GM19467 (cell line): ENCODE data around the gene AMPD2.
A peak's percentile ranks its signal among the peaks of the same experiment; 100 is the strongest.

Experiments
- ATAC-seq: cut with Tn5 transposase; IDR thresholded peaks from one replicate; pipeline ENCODE4 v1.9.1; 2021; ENCODE audit warnings: mild to moderate bottlenecking, moderate library complexity; ENCODE audit not compliant: unreplicated experiment

The AMPD2 gene

DNA sequence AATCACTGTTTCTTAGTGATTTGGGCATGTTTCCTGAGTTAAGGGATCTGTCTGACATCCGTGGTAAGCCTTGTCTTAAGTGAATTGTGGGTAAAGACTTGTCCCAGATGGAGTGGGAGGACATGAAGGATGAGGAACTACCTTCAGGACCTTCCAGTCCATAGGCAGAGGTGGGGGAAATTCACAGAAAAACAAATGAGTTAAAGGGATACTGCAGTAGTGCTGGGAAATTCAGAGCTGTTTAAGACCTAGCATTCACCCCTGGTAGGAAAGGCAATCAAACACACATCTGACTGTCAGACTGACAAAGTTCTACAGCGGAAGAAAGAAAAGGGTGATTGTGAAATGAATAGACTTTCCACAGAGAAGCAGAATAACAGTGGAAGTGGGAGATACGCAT, 3.2 kb upstream of the AMPD2 start:
- no peak for ATAC-seq

DNA sequence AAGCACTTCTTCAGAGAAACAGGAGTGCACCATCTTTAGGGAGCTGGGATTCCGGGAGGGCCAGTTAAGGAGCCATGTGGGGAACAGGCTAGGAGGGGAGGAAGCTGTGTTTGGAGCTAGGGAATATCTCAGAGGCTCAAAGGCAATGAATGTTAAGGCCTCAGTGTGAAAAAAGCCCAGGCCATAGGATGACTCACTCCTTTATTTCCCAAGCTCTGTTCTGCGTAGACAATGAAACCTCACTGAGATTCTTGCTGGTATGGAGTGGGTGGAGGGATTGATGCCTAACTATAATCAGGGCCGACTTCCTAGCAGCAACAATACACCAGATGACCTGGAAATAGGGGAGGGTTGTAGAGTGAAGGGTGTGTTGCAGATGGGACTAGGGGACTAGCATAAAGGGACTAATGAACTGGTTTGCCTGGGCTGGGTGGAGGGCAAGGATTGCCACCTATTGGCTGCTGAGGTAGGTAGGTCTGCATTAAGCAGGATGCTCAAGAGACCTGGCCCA, 2.3 kb upstream of the AMPD2 start:
- no peak for ATAC-seq

DNA sequence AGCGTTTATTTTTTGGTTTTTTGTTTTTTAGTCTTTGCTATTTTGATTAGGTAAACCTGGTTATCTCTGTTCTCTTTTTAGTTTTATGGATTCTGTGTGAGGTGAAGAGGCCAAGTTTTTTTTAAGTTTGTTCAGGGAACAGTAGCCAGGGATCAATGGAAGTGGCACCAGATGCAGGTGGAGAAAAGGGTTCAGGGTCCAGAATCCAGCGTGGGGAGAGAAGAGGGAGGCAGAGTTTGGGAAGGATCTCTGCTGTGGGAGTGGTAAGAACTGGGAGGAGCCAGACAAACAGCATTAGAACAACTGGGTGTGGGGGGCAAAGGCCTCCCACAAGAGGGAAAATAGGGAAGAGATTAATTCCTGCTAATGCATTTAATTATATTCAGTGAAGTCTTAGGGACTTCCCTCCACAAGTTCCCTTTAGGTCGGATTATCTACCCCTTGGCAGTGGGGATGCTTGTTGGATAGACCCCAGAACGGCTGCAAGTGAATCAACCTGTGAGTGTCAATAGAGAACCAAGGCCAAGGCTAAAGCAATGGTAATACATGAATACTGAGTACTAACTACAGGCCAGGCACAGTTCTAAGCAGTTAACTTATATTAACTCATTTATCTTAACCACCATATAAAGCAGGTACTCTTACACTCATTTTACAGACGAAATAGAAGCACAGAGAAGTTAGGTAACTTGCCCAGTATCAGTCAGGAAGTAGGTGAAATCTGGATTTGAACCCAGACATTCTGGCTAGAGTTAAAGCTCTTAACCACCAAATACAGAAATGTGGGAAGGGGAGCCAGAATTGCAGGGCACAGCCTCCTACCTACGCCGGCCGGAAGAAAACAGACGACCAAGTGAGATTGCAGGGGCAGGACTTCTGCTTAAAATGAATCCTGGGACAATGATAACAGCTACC, 719 bp upstream of the AMPD2 start:
- ATAC-seq, result no peak

DNA sequence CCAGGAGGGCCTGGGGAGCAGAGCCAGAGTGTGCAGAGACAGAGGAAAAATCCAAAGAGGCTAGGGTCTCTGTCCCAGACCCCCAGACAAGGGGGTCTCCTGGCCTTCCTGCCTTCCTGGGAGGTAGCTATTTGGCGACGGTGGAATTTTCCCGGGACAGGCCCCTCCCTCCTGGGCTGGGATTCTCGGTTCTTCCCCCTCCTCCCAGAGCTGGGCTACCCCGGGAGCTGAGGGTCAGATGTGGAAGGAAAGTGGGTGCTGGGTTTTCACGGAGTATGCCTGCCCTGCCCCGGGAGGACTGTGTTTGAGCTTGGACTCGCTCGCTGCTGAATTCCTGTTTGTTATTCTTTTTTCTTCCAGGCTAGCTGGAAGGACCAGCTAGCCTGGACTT, 759 bp downstream of the AMPD2 start:
- ATAC-seq, result no peak

- ATAC-seq, result peak; percentile 73
Observed at GRCh38 chr1:109620841-109621286, 1.2 kb downstream of the AMPD2 start.

- ATAC-seq, result no peak
Observed at GRCh38 chr1:109621379-109622136, 1.9 kb downstream of the AMPD2 start.

GRCh38 chr1:109622137-109622892, 2.7 kb downstream of the AMPD2 start:
- ATAC-seq, result no peak

GRCh38 chr1:109622895-109623294, 3.3 kb downstream of the AMPD2 start:
- ATAC-seq, result no peak

GRCh38 chr1:109623601-109624161, 4.0 kb downstream of the AMPD2 start:
- no peak for ATAC-seq

DNA sequence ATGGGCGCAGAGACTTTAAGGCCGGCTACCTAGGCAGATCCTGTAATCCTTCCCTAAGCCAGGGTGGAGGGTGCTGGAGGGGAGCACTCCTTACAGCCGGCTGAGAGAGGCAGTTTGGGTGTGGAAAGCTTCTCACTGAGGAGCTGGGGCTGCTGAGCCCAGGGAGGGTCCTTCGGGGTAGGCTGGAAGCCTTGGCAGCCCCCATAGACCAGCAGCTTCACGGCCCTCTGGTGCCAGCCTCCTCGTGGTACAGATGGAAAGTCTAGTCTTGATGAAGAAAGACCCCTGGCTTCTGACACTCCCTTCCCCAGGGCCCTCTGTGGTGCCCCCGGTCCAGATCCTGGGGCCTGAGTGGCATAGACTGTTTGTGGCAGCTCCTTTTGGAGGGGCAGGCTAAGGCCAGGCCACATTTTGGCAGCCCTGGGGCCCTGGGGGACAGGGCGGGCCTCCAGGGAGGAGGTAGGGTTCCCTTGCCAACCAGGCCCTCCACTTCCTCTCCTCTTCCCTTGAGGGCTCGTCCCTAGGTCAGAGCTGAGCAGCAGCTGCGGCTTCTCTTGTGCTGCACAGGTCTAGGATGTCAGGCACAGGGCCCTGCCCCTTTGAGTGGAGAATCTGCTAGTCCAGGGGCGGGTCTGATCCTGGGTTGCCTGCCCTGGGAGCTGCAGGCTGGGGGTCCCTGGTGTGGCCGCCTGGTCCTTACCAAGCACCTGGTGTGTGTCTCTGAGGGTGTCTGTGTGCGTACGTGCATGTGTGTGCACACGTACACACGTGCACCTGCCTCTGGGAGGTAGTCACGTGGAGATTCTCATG, 4.8 kb downstream of the AMPD2 start:
- ATAC-seq, result no peak

DNA sequence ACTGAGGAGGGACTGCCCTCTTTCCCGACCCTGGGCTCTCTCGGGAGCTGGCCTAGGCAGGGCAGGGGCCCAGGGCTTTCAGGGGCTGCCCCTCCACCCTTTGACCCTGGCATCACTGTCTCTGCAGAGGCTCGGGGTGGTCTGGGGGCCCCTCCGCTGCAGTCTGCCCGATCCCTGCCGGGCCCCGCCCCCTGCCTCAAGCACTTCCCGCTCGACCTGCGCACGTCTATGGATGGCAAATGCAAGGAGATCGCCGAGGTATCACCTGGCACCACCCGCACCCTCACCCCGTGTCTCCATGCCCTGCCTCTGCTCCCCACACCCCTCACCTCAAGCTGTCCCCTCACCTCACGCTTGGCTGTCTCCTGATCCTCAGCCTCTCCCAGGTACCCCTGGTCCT, 5.5 kb downstream of the AMPD2 start:
- ATAC-seq, result no peak

DNA sequence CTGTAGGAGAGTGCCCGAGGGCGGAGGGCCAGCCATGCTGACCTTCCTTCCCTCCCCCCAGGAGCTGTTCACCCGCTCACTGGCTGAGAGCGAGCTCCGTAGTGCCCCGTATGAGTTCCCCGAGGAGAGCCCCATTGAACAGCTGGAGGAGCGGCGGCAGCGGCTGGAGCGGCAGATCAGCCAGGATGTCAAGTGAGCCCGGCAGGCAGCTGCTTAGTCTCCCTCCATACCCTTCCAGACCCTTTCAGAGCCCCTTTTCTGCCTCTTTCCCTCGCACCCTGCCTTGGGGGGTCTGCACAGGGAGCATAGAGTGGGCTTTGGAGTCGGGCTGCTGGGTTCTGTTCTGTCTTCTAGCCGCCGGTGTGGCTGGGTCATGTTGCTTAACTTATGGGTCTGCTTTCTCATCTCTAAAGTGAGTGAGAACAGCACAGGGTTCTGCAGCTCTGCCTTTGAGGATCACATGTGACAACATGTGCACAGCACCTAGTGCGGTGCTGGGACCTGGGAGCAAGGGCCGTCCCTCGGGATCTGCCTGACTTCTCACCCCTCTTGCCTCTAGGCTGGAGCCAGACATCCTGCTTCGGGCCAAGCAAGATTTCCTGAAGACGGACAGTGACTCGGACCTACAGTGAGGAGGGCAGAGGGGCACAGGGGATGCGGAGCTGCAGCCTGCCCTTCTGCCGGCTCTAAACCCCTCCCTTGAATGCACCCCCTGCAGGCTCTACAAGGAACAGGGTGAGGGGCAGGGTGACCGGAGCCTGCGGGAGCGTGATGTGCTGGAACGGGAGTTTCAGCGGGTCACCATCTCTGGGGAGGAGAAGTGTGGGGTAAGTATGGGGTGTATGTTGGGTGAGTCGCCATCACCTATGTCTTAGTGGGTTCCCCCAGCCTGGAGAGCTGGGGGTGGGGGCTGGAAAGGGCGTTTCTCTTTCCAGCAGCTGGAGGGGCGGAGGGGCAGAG, 6.2 kb downstream of the AMPD2 start:
- no peak for ATAC-seq

DNA sequence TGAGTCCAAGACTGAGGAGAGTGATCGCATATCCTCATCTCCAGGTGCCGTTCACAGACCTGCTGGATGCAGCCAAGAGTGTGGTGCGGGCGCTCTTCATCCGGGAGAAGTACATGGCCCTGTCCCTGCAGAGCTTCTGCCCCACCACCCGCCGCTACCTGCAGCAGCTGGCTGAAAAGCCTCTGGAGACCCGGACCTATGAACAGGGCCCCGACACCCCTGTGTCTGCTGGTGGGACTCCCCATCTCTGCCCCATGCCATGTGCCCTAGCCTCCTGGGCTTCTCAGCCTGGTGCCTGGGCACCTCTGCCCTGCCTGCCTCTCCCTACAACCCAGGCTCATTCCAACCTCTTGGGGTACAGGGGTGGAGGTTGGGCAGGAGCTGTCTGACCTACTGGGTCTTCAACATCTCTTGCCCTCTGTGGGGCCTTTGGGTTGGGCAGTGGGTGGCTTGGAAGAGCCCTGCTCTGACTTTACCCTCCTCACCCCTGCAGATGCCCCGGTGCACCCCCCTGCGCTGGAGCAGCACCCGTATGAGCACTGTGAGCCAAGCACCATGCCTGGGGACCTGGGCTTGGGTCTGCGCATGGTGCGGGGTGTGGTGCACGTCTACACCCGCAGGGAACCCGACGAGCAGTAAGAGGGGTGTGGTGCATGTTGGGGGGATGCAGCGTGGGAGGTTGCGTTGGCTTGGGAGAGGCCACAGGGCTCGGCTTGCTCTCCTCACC, 7.2 kb downstream of the AMPD2 start:
- no peak for ATAC-seq

DNA sequence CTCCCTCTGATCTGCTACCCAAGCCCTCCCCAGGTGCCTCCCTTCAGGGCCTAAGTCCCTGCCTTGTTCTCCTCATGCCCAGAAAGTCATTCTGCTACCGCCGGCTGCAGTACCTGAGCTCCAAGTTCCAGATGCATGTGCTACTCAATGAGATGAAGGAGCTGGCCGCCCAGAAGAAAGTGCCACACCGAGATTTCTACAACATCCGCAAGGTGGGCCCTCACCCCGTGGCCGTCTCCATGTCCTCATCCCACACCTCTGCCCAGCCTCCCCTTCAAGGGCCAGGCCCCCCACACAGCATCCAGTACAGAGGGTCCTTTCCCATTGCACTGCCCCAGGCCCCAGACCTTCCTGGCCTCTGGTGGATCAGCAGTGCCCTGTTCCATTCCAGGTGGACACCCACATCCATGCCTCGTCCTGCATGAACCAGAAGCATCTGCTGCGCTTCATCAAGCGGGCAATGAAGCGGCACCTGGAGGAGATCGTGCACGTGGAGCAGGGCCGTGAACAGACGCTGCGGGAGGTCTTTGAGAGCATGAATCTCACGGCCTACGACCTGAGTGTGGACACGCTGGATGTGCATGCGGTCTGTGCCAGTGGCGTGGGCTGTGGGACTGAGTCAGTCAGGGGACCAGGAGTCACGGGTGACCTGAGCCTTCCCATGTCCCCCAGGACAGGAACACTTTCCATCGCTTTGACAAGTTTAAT, 8.2 kb downstream of the AMPD2 start:
- ATAC-seq, result no peak

DNA sequence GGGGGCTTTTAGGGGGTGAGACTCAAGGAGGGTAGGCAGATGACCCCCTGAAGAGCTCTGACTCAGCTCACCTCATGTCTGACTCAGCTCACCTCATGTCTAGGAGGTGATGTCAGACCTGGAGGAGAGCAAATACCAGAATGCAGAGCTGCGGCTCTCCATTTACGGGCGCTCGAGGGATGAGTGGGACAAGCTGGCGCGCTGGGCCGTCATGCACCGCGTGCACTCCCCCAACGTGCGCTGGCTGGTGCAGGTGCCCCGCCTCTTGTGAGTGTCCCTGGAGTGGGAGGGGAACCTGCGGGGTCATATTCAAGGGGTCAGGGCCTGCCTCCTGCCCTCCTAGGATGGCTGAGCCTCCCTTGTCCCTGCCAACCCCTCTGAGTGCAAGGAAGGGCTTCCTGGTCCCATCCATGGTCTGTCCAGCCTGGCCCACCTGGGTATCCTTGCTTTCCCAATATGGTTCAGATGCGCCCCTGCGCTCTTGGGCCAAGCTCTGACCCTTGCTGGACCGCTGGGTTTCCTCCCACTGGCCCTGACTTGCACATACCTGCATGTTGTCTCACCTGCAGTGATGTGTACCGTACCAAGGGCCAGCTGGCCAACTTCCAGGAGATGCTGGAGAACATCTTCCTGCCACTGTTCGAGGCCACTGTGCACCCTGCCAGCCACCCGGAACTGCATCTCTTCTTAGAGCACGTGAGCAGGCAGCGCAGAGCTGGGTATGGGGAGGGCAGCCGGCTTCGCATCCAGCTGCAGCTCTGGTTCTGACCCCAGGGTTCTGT, 9.1 kb downstream of the AMPD2 start:
- no peak for ATAC-seq

- ATAC-seq, result no peak
Observed at GRCh38 chr1:109629372-109630030, 9.9 kb downstream of the AMPD2 start.
